IMR-90 (cell line): ENCODE results near the gene RAB1A. TPM values are rescaled to one million over a fixed set of nuclear protein-coding genes. Genes with fewer than 3 reads are reported as not detected.

Experiments used
- ATAC-seq: fragments of 200-7000 bp; cut with Tn5 transposase; 2 replicates; pipeline ENCODE4 v1.9.1; 2020; ENCODE audit warnings: low read depth, mild to moderate bottlenecking, moderate library complexity
- BruUV-seq: library from RNA; stranded (reverse); fragments of 400-500 nt; replicated peaks from 2 replicates; lab custom pipeline; 2021; lab: Mats Ljungman, UMichigan
- CTCF ChIA-PET: fragments of 300-600 bp; formaldehyde crosslinking; extraction: SDS; loops from one replicate; lab custom pipeline; 2021; ENCODE audit warnings: antibody characterized with exemption; lab: Yijun Ruan, JAX
- POLR2A ChIA-PET: fragments of 300-600 bp; sonication (Branson Sonifier 250); formaldehyde crosslinking; loops from one replicate; lab custom pipeline; 2022; ENCODE audit warnings: antibody characterized with exemption; ENCODE audit not compliant: unreplicated experiment; lab: Charles Lee
- DNase-seq: peaks from one replicate; pipeline ENCODE4 v3.0.0; 2013
- H2AFZ ChIP-seq: replicated peaks from 2 replicates; pipeline ENCODE3; 2013; ENCODE audit warnings: low read length, mild to moderate bottlenecking; ENCODE audit not compliant: poor library complexity
- H2AK5ac ChIP-seq: 2 replicates; pipeline ENCODE4 v1.6.1; 2013; ENCODE audit warnings: low read depth, low read length, inconsistent platforms
- H2AK9ac ChIP-seq: replicated peaks from 2 replicates; pipeline ENCODE3; 2013; ENCODE audit warnings: mild to moderate bottlenecking, low read depth, low read length, moderate library complexity; ENCODE audit not compliant: poor library complexity
- H2BK120ac ChIP-seq: 2 replicates; pipeline ENCODE4 v1.6.1; 2013; ENCODE audit warnings: low read depth, low read length, inconsistent platforms
- H2BK15ac ChIP-seq: 3 replicates; pipeline ENCODE4 v1.6.1; 2013; ENCODE audit warnings: low read depth, low read length, inconsistent platforms
- H2BK20ac ChIP-seq: 2 replicates; pipeline ENCODE4 v1.6.1; 2013; ENCODE audit warnings: low read depth, mild to moderate bottlenecking, inconsistent platforms, low read length, moderate library complexity
- H2BK5ac ChIP-seq: 2 replicates; pipeline ENCODE4 v1.6.1; 2013; ENCODE audit warnings: mild to moderate bottlenecking, low read depth, low read length, inconsistent platforms; ENCODE audit not compliant: poor library complexity, severe bottlenecking
- H3K14ac ChIP-seq: replicated peaks from 2 replicates; pipeline ENCODE4 v1.6.1; 2013; ENCODE audit warnings: low read depth, low read length, inconsistent platforms
- H3K18ac ChIP-seq: 2 replicates; pipeline ENCODE4 v1.6.1; 2013; ENCODE audit warnings: low read depth, low read length, control low read depth
- H3K23ac ChIP-seq: 2 replicates; pipeline ENCODE4 v1.6.1; 2013; ENCODE audit warnings: low read depth, low read length, inconsistent platforms
- H3K27ac ChIP-seq: 2 replicates; pipeline ENCODE4 v1.5.1; 2013; ENCODE audit warnings: mild to moderate bottlenecking, control low read depth, low read length; ENCODE audit not compliant: insufficient read depth
- H3K27me3 ChIP-seq: 2 replicates; pipeline ENCODE4 v1.6.1; 2013; ENCODE audit warnings: low read length; ENCODE audit not compliant: control insufficient read depth, insufficient read depth
- H3K36me3 ChIP-seq: 2 replicates; pipeline ENCODE4 v1.6.1; 2013; ENCODE audit warnings: low read length, mixed read lengths; ENCODE audit not compliant: control insufficient read depth, insufficient read depth
- H3K4ac ChIP-seq: 2 replicates; pipeline ENCODE4 v1.6.1; 2013; ENCODE audit warnings: low read depth, low read length, inconsistent platforms
- H3K4me1 ChIP-seq: 2 replicates; pipeline ENCODE4 v1.6.1; 2013; ENCODE audit warnings: low read length, mixed read lengths; ENCODE audit not compliant: control insufficient read depth, insufficient read depth
- H3K4me2 ChIP-seq: 2 replicates; pipeline ENCODE4 v1.6.1; 2013; ENCODE audit warnings: low read depth, mild to moderate bottlenecking, control low read depth, low read length, moderate library complexity
- H3K4me3 ChIP-seq: 2 replicates; pipeline ENCODE4 v1.5.1; 2013; ENCODE audit warnings: low read depth, mild to moderate bottlenecking, control low read depth, low read length, moderate library complexity; ENCODE audit not compliant: insufficient read depth
- H3K56ac ChIP-seq: 2 replicates; pipeline ENCODE4 v1.6.1; 2013; ENCODE audit warnings: low read length, inconsistent platforms; ENCODE audit not compliant: insufficient read depth; ENCODE audit errors: extremely low read depth
- H3K79me1 ChIP-seq, 2 experiments: 2 replicates each; pipeline ENCODE4 v1.6.1; 2013; ENCODE audit warnings: low read length in 2 of 2, inconsistent platforms in 1 of 2, low read depth in 1 of 2
- H3K9ac ChIP-seq: 2 replicates; pipeline ENCODE4 v1.6.1; 2013; ENCODE audit warnings: low read depth, low read length, control low read depth
- H3K9me1 ChIP-seq: 2 replicates; pipeline ENCODE4 v1.6.1; 2013; ENCODE audit warnings: low read length, inconsistent platforms; ENCODE audit not compliant: insufficient read depth
- H3K9me3 ChIP-seq: 2 replicates; pipeline ENCODE4 v1.6.1; 2013; ENCODE audit warnings: low read length; ENCODE audit not compliant: control insufficient read depth, insufficient read depth
- H4K20me1 ChIP-seq: 2 replicates; pipeline ENCODE4 v1.6.1; 2013; ENCODE audit warnings: low read length, inconsistent platforms; ENCODE audit not compliant: insufficient read depth
- H4K5ac ChIP-seq: 2 replicates; pipeline ENCODE4 v1.6.1; 2013; ENCODE audit warnings: mild to moderate bottlenecking, low read depth, low read length, control low read depth
- H4K8ac ChIP-seq, 2 experiments: 2 replicates each; pipeline ENCODE4 v1.6.1; 2013; ENCODE audit warnings: low read depth in 2 of 2, low read length in 2 of 2, control low read depth in 1 of 2, inconsistent platforms in 1 of 2
- H4K91ac ChIP-seq: 2 replicates; pipeline ENCODE4 v1.6.1; 2013; ENCODE audit warnings: low read depth, low read length, inconsistent platforms; ENCODE audit not compliant: insufficient read depth
- CEBPB ChIP-seq: IDR thresholded peaks from 2 replicates; pipeline ENCODE4 v1.6.1; 2012; ENCODE audit warnings: low read depth, low read length, improper control_type of control experiment
- CHD1 ChIP-seq: IDR thresholded peaks from 2 replicates; pipeline ENCODE4 v1.6.1; 2012; ENCODE audit warnings: low read depth, low read length, improper control_type of control experiment
- FOS ChIP-seq: fragments of 150-350 bp; IDR thresholded peaks from 2 replicates; pipeline ENCODE4 v1.6.1; 2016; ENCODE audit warnings: low read depth, low read length
- MAFK ChIP-seq: IDR thresholded peaks from 2 replicates; pipeline ENCODE4 v1.6.1; 2012; ENCODE audit warnings: low read depth, low read length, improper control_type of control experiment
- MXI1 ChIP-seq: IDR thresholded peaks from 2 replicates; pipeline ENCODE4 v1.6.1; 2012; ENCODE audit warnings: low read depth, mild to moderate bottlenecking, low read length, moderate library complexity, borderline replicate concordance
- NFE2L2 ChIP-seq: fragments of 150-350 bp; IDR thresholded peaks from 2 replicates; pipeline ENCODE4 v1.6.1; 2016; ENCODE audit warnings: low read depth, mild to moderate bottlenecking, low read length
- POLR2A ChIP-seq: IDR thresholded peaks from 2 replicates; pipeline ENCODE4 v1.6.1; 2012; ENCODE audit warnings: mild to moderate bottlenecking, low read depth, low read length
- RAD21 ChIP-seq: IDR thresholded peaks from 2 replicates; pipeline ENCODE4 v1.6.1; 2012; ENCODE audit warnings: low read length, improper control_type of control experiment
- RCOR1 ChIP-seq: IDR thresholded peaks from 2 replicates; pipeline ENCODE4 v1.6.1; 2012; ENCODE audit warnings: mild to moderate bottlenecking, low read length, improper control_type of control experiment; ENCODE audit not compliant: insufficient replicate concordance
- RFX5 ChIP-seq: IDR thresholded peaks from 2 replicates; pipeline ENCODE4 v1.8.0; 2012; ENCODE audit warnings: low read depth, mild to moderate bottlenecking, low read length, moderate library complexity
- WGBS, 2 experiments: methylation state at CpG; one replicate each; pipeline versions ENCODE4 v1.1.5 to v1.1.7; 2013; ENCODE audit warnings: missing lambda C conversion rate in 2 of 2; ENCODE audit not compliant: insufficient read length in 1 of 2; ENCODE audit errors: extremely low coverage in 2 of 2; 5-methylcytosine and 5-hydroxymethylcytosine counted together
- dilution Hi-C: fragments of 300-500 bp; cut with HindIII; formaldehyde crosslinking; loops from one replicate; pipeline ENCODE4 v1.14.3; 2018; ENCODE audit warnings: low sequenced_read_pairs; ENCODE audit not compliant: unreplicated experiment
- in situ Hi-C: fragments of 300-500 bp; cut with MboI; formaldehyde crosslinking; loops from 3 replicates; pipeline ENCODE4 v1.14.3; 2019; ENCODE audit warnings: low sequenced_read_pairs, inconsistent platforms, mixed read lengths
- intact Hi-C: fragments of 100-400 bp; cut with micrococcal nuclease; formaldehyde crosslinking; loops from 2 replicates; pipeline ENCODE4 v1.10.0; 2022
- polyA plus RNA-seq, 3 experiments: library from polyadenylated mRNA; depleted of rRNA; stranded (reverse); fragments of >200 nt; gene quantifications; 2 replicates each; pipeline ENCODE4 v1.2.3, GENCODE V29; 2012; ENCODE audit warnings: low replicate concordance in 1 of 3
- total RNA-seq: library from RNA; depleted of rRNA; stranded (reverse); fragments of >200 nt; gene quantifications from 2 replicates; pipeline ENCODE4 v1.2.3, GENCODE V29; 2012
- TF ChIP-seq, protein P1 (sequence below): fragments of 150-350 bp; IDR thresholded peaks from 2 replicates; pipeline ENCODE4 v1.6.1; 2017; ENCODE audit warnings: mild to moderate bottlenecking, antibody characterized with exemption, low read length, low read depth
- TF ChIP-seq, protein P2 (sequence below): fragments of 150-350 bp; IDR thresholded peaks from 2 replicates; pipeline ENCODE4 v1.6.1; 2016; ENCODE audit warnings: low read depth, mild to moderate bottlenecking, low read length, moderate library complexity, borderline replicate concordance
- TF ChIP-seq, protein P3 (sequence below): conservative IDR thresholded peaks from 2 replicates; pipeline ENCODE4 v1.5.1; 2012; ENCODE audit warnings: mild to moderate bottlenecking, low read depth, low read length, improper control_type of control experiment

Gene RAB1A
- total and polyA plus RNA-seq, 2 of the 4 experiments (the other 2 are of a cell fraction): 114 to 169 TPM

DNA sequence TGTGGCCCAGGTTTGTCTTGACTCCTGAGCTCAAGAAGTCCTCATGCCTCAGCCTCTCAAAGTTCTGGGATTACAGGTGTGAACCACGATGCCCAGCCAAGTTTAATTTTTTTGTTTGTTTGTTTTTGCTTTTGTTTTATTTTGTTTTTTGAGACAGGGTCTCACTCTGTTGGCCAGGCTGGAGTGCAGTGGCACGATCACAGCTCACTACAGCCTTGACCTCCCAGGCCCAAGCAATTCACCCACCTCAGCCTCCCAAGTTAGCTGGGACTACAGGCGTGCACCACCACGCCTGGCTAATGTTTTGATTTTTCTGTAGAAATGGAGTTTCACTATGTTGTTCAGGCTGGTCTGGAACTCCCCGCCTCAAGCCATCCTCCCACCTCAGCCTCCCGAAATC lies 29.4 kb upstream of the RAB1A start:
- no peak overlapping the region for H3K4me3 ChIP-seq
- H4K91ac ChIP-seq: no peak overlapping the region
- H2BK15ac ChIP-seq: no peak overlapping the region
- no peak overlapping the region for H3K14ac ChIP-seq
- TF ChIP-seq, protein P1, sequence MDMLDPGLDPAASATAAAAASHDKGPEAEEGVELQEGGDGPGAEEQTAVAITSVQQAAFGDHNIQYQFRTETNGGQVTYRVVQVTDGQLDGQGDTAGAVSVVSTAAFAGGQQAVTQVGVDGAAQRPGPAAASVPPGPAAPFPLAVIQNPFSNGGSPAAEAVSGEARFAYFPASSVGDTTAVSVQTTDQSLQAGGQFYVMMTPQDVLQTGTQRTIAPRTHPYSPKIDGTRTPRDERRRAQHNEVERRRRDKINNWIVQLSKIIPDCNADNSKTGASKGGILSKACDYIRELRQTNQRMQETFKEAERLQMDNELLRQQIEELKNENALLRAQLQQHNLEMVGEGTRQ: no peak
- TF ChIP-seq POLR2A (no peak), NFE2L2 (no peak), MXI1 (no peak), MAFK (no peak), CEBPB (no peak), RFX5 (no peak), CHD1 (no peak), FOS (no peak), RAD21 (no peak), RCOR1 (no peak)
- TF ChIP-seq, protein P2, sequence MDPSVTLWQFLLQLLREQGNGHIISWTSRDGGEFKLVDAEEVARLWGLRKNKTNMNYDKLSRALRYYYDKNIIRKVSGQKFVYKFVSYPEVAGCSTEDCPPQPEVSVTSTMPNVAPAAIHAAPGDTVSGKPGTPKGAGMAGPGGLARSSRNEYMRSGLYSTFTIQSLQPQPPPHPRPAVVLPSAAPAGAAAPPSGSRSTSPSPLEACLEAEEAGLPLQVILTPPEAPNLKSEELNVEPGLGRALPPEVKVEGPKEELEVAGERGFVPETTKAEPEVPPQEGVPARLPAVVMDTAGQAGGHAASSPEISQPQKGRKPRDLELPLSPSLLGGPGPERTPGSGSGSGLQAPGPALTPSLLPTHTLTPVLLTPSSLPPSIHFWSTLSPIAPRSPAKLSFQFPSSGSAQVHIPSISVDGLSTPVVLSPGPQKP: no peak
- TF ChIP-seq, protein P3, sequence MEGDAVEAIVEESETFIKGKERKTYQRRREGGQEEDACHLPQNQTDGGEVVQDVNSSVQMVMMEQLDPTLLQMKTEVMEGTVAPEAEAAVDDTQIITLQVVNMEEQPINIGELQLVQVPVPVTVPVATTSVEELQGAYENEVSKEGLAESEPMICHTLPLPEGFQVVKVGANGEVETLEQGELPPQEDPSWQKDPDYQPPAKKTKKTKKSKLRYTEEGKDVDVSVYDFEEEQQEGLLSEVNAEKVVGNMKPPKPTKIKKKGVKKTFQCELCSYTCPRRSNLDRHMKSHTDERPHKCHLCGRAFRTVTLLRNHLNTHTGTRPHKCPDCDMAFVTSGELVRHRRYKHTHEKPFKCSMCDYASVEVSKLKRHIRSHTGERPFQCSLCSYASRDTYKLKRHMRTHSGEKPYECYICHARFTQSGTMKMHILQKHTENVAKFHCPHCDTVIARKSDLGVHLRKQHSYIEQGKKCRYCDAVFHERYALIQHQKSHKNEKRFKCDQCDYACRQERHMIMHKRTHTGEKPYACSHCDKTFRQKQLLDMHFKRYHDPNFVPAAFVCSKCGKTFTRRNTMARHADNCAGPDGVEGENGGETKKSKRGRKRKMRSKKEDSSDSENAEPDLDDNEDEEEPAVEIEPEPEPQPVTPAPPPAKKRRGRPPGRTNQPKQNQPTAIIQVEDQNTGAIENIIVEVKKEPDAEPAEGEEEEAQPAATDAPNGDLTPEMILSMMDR: no peak
- H2BK120ac ChIP-seq: no peak overlapping the region
- H3K9ac ChIP-seq: no peak overlapping the region
- no peak overlapping the region for H4K5ac ChIP-seq
- H3K4me2 ChIP-seq: no peak overlapping the region
- H3K9me3 ChIP-seq: no peaks in the 10 kb centered on the region
- dilution Hi-C loops: no loop called here
- POLR2A ChIA-PET: no interaction called here
- H3K4me1 ChIP-seq: no peaks in the 10 kb centered on the region
- no peak overlapping the region for H2BK5ac ChIP-seq
- no peak overlapping the region for H4K8ac ChIP-seq
- no peak overlapping the region for H2BK20ac ChIP-seq
- BruUV-seq: no TSS peak
- H2AK9ac ChIP-seq: no peak overlapping the region
- ATAC-seq (no peak), DNase-seq (no peak)
- no peak overlapping the region for H3K4ac ChIP-seq
- H3K79me1 ChIP-seq: no peaks in the 10 kb centered on the region
- H2AFZ ChIP-seq: no peak overlapping the region
- 86% methylated on average over 2 of the region's 6 CpGs; no CpG with 5 or more reads in 1 of the 2 experiments for WGBS, 2 experiments
- H2AK5ac ChIP-seq: no peak overlapping the region
- intact Hi-C loops: no loop called here
- no peak overlapping the region for H3K23ac ChIP-seq
- no peaks in the 10 kb centered on the region for H3K36me3 ChIP-seq
- in situ Hi-C loops: loop anchor here (25.0 kb wide), 1 partner anchor 247 kb away; no protein-coding TSS in a partner anchor
- no peaks in the 10 kb centered on the region for H4K20me1 ChIP-seq
- H3K9me1 ChIP-seq: no peaks in the 10 kb centered on the region
- no peak overlapping the region for H3K56ac ChIP-seq
- CTCF ChIA-PET: interaction anchor here (0.7 kb wide), 1 partner anchor 10 kb away, joined by 4 read pairs; no protein-coding TSS in a partner anchor
- H3K18ac ChIP-seq: no peak overlapping the region
- H3K27me3 ChIP-seq: peaks cover 3% of the 10 kb centered on the region
- no peak overlapping the region for H3K27ac ChIP-seq
